Stimulated activated CD4-positive, alpha-beta T cell treated with anti-CD3 and anti-CD28 coated beads, Interleukin-15, amount 100 ng/mL, for 24 hours (primary cell): ENCODE results near the gene SLC1A2.
"Not testable (repeated sequence)": the region's sequence is repeated elsewhere in the genome, so short reads cannot be mapped to it uniquely, and the experiment has no call there.

Experiments
- DNase-seq: peaks from one replicate; pipeline ENCODE4 v3.0.0-alpha.2; 2020

Gene SLC1A2

DNA sequence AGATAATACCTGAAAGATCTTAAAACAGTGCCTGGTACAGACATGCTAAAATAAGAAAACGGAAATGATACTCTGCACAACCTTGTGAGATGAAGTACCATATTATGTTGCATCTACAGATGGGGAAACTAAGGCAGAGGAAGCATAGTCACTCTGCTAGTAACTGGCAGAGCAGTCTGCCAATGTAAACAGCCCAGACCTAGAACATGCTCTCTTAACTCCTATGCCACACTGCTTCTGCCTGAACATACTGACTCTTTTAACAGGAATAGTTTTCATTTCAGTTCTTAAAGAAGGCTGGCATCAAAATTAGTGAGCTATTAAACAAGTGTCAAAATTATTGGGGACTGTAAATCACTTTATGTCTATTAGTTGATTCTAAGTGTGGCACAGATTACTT lies 180.5 kb downstream of the SLC1A2 start:
- DNase-seq = no peak

DNA sequence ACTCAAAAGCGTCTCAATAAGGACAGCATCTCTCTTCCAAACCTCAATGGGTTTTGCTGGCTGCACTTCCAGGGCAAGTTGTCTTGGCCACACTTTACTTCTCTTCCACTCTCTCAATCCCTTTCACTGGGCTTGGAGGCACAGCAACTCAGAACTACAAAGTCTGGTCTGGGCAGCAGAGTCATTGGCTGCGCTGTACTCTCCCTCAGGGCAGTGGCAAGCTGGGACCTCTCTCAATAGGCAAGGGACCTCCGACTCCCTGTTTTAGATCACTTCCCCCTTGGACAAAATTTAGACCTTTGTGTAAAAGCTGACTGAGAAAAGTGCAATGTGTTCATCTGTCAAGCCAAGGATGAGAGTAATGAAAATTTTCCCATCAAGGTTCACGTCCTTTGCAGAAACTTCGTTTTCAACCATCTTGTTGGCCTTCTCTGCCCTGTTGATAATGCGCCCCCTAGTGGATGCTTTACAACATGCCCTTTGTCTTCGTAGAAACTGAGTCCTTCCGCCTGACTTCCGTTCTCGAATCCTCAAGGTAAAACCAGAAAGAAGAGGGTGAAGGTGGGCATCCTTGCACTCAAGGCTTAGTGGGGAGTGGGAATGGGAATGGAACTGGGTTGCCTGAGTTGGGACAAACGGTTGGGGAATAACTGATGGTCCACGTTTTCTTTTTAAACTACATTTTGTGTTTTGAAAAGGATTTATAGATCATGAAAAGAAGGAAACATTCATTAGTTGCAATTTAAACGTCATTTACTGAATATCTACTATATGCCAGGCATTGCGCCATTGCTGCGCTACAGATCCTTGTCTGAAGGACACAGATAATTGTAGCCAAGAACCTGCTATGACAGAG lies 181.3 kb downstream of the SLC1A2 start:
- DNase-seq = peak; percentile 73

DNA sequence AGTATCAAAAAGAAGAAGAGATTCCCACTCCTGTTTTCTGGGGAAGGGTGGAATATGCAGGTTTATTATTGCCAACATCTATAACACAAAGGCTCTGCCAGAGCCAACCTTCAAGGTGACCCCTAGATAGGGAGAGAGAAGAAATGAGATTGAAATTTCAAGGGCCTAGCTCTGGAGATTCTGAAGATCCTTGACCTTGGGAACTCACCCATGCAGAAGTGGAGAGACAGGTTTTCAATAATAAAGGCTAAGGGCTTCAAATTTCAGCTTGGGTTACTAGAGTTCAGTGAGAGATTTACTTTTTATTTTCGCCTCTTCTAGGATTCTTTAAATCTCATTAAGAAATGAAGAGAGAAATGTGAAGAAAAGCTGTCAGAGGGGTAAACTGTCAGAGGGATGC lies 182.0 kb downstream of the SLC1A2 start:
- DNase-seq = no peak

DNA sequence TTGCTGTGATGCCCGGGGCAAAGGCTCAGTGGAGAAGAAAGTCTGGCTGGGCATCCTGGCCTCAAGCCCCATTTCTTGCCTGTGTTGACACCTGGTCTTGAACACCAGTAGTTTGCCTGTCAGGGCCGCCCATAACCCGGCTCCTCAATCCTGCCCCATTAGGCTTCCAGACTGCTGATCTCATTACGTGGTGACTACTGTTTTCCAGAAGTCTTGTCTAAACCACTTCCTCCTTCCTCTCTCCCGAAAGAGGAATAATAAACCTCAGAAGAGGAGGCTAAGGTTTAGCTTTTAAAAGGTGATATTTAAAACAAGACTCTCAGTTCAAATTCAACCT lies 182.7 kb downstream of the SLC1A2 start:
- peak; percentile 19 for DNase-seq

DNA sequence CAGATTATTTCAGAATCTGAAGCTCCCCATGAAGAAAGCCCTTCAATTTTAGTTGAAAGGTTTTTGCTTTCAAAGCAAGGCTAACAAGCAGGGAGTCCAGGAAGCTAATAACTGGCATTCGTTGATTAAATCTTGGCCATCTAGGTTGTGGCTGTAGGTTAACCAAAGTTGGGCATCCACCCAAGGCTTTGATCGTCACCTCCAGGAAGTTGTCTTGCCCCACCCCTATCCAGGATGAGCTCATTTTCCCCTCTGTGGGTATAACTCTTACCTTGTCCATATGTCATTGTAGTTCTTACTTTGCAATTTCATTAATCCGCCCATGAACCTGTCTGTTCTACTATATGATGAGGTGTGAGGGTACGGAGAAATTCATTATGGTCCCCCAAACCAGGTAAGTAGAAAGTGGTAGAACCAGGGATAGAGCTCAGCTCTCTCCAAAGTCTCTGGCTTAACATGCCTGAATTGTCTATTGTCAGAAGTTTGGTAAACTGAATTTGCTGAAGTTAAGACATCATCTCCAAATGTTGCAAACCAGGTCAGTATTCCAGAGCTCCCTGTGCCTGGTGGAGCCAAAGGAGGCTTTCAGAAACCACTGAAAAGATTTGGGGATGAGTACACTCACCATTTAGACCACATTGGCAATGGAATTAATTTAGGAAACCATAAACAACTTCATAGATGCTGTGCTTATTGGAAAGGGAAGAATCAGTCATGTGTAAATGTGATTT lies 183.3 kb downstream of the SLC1A2 start:
- DNase-seq = peak; percentile 72

DNA sequence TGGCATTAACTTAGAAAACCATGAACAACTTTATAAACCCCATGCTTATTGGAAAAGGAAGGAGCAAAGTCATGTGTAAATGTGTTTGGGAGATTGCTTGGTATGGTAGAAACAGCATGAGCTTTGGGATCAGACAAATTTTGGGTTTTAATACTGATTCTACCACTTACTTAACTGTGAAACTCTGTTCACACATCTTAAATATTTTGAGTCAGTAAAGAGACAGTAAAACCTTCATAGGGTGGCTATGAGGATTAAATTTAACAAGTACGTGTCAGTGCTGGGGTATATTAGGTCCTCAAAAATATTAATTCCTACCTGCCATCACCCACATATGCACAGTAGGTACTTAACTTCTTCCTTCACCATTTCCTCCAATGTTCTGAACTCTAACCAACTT lies 183.9 kb downstream of the SLC1A2 start:
- DNase-seq = no peak

DNA sequence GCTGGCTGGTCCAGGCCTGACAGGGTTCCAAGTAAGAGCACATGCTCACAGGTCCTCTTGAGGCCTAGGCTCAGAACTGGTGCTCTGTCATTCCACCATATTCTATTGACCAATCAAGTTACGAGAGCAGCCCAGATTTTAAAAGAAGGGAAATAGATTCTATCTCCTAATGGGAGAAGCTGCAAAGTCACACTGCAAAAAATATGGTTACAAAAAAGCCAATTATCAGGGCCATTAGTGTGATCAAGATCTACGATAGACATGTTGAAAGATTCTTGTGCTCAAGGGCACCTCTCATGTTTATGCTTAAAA lies 184.2 kb downstream of the SLC1A2 start:
- DNase-seq = no peak

DNA sequence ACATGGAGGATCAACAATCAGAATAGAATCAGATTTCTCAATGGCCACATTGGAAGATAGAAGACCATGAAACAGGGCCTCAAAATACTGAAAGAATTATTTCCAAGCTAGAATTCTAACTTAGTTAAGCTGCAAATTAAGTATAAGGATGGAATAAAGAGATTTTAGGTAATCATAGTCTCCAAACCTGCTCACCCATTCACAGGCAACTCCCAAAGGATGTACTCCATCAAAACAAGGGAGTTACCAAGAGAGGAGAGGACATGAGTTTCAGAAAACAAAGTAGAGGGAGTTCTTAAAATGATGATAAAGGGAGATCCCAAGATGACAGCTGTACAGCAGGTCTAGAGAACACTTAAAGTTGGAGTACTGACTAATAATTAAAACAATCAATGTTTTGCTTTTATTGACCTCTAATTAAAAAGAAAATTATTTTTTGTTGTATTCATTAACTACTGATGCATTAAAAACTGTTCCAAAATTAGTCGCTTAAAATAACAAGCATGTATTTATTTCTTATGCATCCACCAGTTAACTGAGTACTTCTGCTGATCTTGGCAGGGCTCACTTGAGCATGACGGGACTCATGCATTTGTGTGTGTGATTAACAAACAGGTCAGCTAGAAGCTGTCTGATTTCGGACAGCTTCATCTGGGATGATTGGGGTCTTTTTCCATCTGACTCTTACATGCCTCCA lies 184.8 kb downstream of the SLC1A2 start:
- no peak for DNase-seq

DNA sequence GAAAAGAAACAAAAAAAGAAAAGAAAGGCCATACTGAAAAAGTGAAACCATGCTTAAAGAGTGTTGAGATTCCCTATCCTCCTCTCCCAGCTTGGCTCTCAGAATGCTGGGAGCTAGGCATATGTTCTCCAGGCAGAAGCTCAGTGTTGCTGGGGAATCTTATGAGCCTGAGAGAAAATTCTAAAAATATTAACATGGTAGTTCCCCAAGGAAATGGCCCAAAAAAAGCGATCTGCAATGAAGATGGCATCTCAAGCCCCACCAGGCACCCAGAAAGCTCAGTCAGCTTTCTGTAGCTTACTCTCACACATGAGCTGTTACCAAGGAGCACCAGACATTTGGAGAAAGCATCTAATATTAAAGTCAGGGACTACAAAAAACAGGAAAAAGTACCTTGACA lies 185.8 kb downstream of the SLC1A2 start:
- no peak for DNase-seq

DNA sequence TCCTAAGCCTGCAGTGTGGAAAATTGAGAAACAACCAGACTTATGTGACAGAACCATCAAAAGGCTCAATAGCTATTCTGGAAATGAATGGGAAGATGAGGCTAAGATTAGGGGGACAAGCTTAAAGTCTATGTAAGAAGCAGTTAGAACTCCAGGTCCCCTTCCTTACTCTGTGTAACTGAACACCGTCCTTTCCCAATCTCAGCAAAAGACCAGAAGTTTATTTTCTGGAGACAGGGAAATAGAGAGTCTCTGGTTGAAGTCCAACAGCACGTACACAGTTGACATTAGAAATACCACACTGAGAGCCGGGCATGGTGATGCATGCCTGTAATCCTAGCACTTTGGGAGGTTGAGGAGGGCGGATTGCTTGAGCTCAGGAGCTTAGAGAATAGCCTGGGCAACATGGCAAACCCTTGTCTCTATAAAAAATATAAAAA lies 186.4 kb downstream of the SLC1A2 start:
- DNase-seq = no peak

DNA sequence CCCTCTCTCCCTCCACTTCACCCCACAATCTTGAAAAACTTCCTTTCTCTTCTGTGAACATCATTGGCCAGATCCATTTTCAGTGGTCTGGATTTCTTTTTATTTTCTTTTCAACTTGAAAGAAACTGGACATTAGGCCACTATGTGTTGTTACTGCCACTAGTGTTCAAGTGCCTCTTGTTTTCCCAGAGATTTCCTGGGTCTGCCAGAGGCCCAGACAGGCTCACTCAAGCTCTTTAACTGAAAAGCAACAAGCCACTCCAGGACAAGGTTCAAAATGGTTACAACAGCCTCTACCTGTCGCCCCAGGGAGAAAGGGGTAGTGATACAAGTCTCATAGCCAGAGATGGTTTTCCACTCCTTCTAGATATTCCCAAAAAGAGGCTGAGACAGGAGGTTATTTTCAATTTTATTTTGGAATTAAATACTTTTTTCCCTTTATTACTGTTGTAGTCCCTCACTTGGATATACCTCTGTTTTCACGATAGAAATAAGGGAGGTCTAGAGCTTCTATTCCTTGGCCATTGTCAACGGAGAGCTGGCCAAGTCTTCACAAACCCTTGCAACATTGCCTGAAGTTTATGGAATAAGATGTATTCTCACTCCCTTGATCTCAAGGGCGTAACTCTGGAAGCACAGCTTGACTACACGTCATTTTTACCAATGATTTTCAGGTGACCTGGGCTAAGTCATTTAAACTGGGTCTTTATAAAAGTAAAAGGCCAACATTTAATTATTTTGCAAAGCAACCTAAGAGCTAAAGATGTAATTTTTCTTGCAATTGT lies 188.1 kb downstream of the SLC1A2 start:
- DNase-seq = no peak

DNA sequence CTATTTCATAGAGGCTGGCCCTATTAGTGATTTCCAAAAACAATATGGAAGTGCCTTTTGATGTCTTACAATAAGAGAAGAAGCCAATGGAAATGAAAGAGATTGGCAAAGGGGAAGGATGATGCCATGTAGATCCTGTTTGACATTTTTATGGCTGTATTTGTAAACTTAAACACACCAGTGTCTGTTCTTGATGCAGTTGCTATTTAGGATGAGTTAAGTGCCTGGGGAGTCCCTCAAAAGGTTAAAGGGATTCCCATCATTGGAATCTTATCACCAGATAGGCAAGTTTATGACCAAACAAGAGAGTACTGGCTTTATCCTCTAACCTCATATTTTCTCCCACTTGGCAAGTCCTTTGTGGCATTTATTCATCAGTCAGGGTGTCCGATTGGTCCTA lies 189.0 kb downstream of the SLC1A2 start:
- DNase-seq = no peak

DNA sequence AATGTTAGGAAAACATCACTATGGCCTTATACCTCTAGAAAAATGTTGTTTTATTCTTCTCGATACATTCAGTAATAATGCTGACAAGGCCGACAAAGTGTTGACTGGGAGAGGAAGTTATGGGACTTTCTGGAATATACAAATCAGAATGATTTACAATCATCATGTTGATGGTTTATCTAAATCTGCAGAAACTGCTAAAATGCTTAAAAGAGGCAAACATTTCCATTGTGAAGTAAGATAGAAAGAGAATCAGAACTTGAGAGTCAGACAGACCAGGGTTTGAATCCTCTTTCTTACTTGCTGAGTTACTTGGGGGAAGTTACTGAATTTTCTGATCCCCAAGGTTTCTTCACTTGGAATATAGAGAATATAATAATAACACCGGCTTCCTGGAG lies 191.0 kb downstream of the SLC1A2 start:
- DNase-seq = no peak

DNA sequence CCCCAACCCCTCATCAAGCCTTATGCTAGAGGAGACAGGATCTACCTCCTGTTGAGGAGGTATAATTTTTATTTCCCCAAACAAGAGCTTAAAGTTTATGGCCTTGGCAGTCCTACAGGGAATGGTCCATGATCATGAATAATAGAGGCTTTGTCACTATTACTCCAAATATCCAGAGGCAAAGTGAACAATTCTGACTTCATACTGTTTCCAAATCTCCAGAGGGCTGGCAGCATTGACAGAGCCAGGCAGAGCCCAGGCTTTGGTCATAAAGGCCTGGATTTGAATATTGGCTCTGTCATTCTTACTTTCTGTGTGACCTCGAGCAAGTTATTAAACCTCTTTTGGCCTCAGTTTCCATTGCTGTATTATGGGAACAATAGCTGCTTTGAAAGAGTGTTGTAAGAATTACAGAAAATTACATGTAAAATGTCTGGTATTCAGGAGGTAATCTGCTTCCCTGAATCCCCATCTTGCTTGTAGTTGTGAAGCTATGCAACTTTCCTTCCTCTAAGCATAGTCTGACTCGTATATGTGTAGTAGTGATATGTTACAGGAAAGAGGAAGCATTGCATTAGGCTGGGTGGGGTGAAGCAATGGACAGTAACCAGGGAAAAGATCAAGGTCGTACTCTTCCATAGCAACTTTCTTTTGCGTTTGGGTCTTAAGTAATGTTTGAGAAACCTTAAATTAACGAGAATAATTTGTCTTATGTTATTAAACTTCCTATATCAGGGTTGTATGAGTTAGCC lies 191.6 kb downstream of the SLC1A2 start:
- no peak for DNase-seq

DNA sequence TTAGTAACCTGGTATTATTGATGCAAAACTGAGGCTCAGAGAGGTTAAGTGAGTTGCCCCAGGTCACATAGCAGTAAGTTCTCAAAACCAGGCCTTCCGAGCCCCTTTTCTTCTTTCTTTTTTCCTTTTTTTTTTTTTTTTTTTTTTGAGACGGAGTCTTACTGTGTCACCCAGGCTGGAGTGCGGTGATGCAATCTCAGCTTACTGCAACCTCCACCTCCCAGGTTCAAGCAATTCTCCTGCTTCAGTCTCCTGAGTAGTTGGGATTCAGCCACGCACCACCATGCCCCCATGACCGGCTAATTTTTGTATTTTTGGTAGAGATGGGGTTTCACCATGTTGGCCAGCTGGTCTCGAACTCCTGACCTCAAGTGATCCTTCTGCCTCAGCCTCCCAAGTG lies 192.6 kb downstream of the SLC1A2 start:
- DNase-seq = not testable (repeated sequence)

DNA sequence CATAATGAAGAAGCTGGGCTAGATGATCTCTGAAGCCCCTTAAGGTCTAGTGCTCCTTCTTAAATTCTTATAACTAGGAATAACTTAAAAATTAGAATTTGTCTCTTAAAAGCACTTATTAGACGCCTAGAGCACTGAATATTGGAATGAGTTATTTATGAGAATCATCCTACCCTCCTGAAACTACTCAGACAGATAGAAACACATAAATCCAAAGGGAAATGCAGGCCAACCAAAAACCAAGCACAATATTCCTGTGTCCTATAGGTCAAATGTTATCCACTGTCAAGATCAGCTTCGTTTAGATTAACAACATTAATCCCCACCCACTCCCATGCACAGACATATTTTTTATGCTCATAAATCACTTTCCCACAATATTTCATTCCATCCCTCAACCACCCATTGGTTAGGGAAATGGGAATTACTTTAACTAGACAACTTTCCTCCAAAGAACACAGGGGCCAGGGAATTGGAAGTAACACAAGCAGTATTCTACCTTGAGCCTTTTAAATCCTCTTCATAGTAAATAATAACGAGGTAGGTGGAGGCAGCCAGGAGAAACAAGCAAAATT lies 193.3 kb downstream of the SLC1A2 start:
- DNase-seq = no peak

DNA sequence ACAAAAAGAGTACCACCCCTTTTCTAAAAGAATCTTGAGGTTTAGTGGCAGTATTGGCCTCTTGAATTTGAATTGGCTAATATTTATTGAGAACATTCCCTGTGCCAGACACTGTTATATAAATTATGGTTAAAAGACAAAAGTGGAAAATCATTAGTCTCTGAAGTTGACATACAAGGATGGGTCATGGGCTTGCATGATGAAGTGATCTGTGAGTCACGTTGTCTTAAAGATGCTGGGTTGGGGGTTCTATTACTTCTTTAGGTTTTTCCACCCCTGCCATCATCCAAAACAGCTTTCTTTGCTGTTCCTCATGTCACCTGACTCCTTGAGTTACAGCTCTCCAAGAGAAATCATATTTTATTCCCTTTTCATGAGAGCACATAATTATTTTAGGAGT lies 195.4 kb downstream of the SLC1A2 start:
- DNase-seq = no peak

DNA sequence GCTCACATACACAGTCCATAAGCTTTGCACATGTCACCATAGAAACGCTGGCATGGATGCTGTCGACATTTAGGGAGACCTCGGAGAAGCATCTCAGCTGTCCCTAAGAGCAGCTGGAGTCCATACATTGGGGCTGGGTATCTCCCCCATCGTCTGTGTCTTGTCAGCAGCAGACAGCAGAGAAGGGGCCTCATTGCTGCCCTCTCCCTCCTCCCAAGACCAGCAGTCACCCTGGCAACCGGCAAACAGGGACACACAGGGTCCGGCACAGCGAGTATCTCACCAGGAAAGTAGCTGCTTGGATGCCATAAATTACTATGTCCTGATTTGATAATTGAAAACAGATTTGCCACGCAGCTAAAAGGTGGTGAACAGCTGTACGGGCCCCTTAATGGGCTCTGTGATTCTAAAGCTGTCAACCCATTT lies 196.0 kb downstream of the SLC1A2 start:
- DNase-seq = no peak

DNA sequence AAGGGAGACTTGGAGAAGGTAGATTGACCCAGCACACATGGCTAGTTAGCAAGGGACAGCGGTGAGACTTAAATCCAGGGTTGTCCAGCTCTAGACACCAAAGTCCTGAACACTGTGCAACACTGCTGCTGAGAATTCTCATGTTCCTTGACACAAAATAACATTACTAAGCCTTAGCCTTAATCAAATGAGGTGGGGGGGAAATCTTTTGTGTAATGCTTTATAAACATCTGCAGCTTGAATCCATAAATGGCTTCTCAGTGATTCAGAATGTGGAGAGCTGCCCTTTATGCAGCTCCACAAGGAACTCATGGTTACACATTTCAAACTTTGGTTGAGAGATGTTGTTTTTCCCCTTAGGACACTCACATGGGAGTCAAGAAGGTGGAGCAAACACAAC lies 200.4 kb downstream of the SLC1A2 start:
- DNase-seq = no peak

DNA sequence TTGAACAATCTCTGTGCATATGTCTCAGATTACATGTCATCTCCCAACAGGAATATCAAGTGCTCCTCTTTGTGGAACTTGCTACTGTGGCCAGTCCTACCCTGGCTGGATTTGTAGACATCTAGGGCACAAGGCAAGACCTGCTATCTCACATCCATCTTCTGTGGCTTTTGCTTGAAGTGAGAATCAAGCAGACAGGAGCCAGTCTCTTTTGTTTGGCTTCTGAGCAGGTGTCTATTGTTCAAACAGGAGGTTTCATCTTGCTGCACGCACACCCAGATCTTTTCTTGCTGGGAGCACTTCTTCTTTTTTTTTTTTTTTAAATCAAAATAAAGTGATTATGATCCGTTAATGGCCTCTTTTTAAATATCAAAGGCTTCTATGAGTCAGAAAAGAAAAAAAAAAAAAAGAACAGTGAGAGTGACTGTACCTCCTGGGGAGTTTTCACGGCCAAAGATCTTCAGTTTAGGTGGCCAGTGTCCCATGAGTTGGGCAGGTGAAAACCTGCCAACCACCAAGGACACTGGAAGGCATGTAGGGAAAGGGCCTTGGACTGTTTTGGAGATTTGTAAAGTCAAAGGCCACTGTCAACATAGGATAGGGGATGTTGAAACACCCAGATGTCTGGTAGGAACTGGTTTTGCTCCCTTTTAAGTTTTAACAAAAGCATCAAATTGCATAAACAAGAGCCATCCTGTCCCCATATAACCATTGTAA lies 202.2 kb downstream of the SLC1A2 start:
- DNase-seq = peak; percentile 19

DNA sequence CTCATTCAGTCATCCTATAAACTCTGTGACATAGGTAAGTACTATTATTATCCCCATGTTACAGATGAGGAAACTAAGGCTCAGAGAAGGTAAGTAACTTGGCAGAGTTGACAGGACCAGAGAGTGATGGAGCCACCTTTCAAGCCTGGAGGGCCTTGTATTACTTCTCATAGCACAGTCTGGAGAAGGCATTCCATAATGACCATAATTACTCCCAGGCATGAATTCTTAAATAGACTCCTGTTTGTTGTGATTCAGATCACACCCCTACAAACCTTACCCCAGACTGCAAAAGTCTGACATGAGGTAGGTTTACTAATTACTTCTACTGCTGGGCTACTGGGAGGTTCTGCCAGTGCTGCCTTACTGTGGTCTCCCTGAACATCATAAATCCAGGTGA lies 203.4 kb downstream of the SLC1A2 start:
- DNase-seq = no peak
